Kidney capillary endothelial cell (primary cell): ENCODE results near the gene COL27A1.

Experiments
- DNase-seq: peaks from one replicate; pipeline ENCODE4 v3.0.0-alpha.2; 2018; ENCODE audit warnings: low spot score

The COL27A1 gene

GRCh38 chr9:114155263-114155994 lies at the start of gene COL27A1:
TSS of gene COL27A1 (plus strand) at chr9:114155537. CDS start at chr9:114155951, 414 bp downstream.
- DNase-seq, result peak; percentile 80

- no peak for DNase-seq
Measured at GRCh38 chr9:114107286-114108001, 47.9 kb upstream of the COL27A1 start.

GRCh38 chr9:114108016-114108833 lies 47.1 kb upstream of the COL27A1 start:
- DNase-seq, result peak; percentile 83

- DNase-seq, result no peak
Measured at GRCh38 chr9:114109124-114109523, 46.2 kb upstream of the COL27A1 start.

GRCh38 chr9:114110180-114110579 lies 45.2 kb upstream of the COL27A1 start:
- no peak for DNase-seq

GRCh38 chr9:114112325-114112724 lies 43.0 kb upstream of the COL27A1 start:
- no peak for DNase-seq

GRCh38 chr9:114112778-114113584 lies 42.4 kb upstream of the COL27A1 start:
- DNase-seq, result no peak

- DNase-seq, result no peak
Measured at GRCh38 chr9:114114364-114114763, 41.0 kb upstream of the COL27A1 start.

- DNase-seq, result no peak
Measured at GRCh38 chr9:114115654-114116125, 39.6 kb upstream of the COL27A1 start.

GRCh38 chr9:114116126-114116747 lies 39.1 kb upstream of the COL27A1 start:
- DNase-seq, result no peak

GRCh38 chr9:114117614-114117995 lies 37.7 kb upstream of the COL27A1 start:
- no peak for DNase-seq

- DNase-seq, result no peak
Measured at GRCh38 chr9:114117996-114118830, 37.1 kb upstream of the COL27A1 start.

GRCh38 chr9:114119242-114120191 lies 35.8 kb upstream of the COL27A1 start:
- no peak for DNase-seq

GRCh38 chr9:114120192-114121014 lies 34.9 kb upstream of the COL27A1 start:
- no peak for DNase-seq

- DNase-seq, result no peak
Measured at GRCh38 chr9:114121227-114122135, 33.9 kb upstream of the COL27A1 start.

GRCh38 chr9:114122136-114123027 lies 33.0 kb upstream of the COL27A1 start:
- DNase-seq, result no peak
